ENCODE results near the gene PLOD2.

DNA sequence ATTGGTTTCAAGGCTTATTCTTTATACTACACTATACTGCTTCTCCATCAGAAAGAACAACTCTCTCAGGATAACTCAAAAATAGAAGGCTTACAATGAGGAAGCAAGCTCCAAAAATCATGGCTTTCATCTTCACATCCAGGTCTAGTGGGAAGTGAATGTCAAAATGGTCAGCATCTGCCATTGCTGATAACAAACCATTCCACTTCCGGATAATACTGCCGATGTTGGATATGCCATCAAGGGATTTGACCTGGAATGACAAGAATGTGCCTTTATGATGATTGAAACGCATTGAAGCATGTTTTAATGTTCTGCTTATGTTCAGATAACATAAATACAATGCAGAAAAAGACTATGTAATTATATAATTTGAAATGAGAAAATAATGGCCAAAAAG is 34.0 kb upstream of the PLOD2 start:
- no peak for TF ChIP-seq POLR2A (IDR thresholded peaks at IDR 0.05)
- TF ChIP-seq, protein P1, sequence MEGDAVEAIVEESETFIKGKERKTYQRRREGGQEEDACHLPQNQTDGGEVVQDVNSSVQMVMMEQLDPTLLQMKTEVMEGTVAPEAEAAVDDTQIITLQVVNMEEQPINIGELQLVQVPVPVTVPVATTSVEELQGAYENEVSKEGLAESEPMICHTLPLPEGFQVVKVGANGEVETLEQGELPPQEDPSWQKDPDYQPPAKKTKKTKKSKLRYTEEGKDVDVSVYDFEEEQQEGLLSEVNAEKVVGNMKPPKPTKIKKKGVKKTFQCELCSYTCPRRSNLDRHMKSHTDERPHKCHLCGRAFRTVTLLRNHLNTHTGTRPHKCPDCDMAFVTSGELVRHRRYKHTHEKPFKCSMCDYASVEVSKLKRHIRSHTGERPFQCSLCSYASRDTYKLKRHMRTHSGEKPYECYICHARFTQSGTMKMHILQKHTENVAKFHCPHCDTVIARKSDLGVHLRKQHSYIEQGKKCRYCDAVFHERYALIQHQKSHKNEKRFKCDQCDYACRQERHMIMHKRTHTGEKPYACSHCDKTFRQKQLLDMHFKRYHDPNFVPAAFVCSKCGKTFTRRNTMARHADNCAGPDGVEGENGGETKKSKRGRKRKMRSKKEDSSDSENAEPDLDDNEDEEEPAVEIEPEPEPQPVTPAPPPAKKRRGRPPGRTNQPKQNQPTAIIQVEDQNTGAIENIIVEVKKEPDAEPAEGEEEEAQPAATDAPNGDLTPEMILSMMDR (IDR thresholded peaks at IDR 0.05 in 4 of 5, conservative IDR thresholded peaks at IDR 0.05 in 1 of 5) = no peak

Data from gastrocnemius medialis (tissue), 4 donors.